ENCODE measurements around the gene FAH. TPM values are rescaled to one million over a fixed set of nuclear protein-coding genes. Genes with fewer than 3 reads are reported as not detected.
"Not testable (repeated sequence)": the region's sequence is repeated elsewhere in the genome, so short reads cannot be mapped to it uniquely, and the experiment has no call there.

Gene FAH
- total RNA-seq, 1 donor = 17.7 TPM

DNA sequence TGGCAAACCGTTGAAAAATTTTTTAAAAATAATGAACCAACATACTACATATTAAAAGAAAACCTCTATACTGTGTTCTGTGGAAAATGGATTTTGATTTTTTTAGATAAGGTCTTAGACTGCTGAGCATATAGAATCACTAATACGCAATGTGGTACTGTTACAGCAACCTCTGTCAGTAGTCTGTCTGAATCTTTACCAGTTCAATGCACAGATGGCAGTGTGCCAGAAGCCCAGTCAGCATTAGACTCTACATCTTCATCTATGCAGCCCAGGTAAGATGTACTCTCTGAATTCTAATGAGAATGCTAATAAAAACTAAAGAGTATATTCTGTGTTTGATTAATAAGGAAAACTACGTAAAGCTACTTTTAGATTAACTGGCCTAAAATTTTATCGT is 31.3 kb upstream of the FAH start:
- Histone ChIP-seq H3K79me2 (ENCODE audit: insufficient read depth, low read length) (peaks cover 40% of the 10 kb centered on the region), H4K20me1 (ENCODE audit: insufficient read depth, low read length) (no peaks in the 10 kb centered on the region), H3K9me3 (ENCODE audit: low read depth, low read length) (no peaks in the 10 kb centered on the region)

DNA sequence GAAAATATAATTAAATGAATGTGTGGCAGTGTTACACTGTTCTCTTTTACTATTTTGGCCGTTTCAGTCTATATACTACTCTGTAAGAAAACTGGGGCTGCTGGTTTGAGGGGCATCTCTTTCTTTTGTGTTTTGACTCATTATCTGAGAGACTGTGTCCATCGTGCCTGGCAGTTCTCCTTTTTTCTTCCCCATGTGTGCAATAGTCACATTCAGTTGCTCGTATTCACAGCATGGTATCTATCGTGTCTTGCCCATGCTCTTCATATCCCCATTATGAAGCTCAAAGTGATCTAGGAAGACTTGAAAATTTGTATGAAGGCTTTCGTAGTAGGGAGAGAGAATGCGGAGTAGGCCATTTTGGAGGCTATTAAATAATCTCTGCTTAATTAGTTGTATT is 29.8 kb upstream of the FAH start:
- Histone ChIP-seq H4K20me1 (ENCODE audit: insufficient read depth, low read length) (no peaks in the 10 kb centered on the region), H3K4me2 (ENCODE audit: insufficient read depth, low read length) (no peak overlapping the region), H3K9me3 (ENCODE audit: low read depth, low read length) (no peaks in the 10 kb centered on the region), H3K27ac (ENCODE audit: low read depth, low read length) (no peak overlapping the region), H2AFZ (ENCODE audit: low read length) (no peak overlapping the region), H3K4me3 (ENCODE audit: insufficient read depth, low read length) (no peak overlapping the region), H3K27me3 (ENCODE audit: insufficient read depth, low read length) (no peaks in the 10 kb centered on the region), H3K4me1 (ENCODE audit: insufficient read depth, low read length) (no peaks in the 10 kb centered on the region), H3K79me2 (ENCODE audit: insufficient read depth, low read length) (peaks cover 28% of the 10 kb centered on the region), H3K36me3 (ENCODE audit: insufficient read depth, low read length) (peaks cover 18% of the 10 kb centered on the region)
- DNase-seq (ENCODE audit: insufficient read length, low spot score, missing footprints) = no peak
- TF ChIP-seq, protein P1, sequence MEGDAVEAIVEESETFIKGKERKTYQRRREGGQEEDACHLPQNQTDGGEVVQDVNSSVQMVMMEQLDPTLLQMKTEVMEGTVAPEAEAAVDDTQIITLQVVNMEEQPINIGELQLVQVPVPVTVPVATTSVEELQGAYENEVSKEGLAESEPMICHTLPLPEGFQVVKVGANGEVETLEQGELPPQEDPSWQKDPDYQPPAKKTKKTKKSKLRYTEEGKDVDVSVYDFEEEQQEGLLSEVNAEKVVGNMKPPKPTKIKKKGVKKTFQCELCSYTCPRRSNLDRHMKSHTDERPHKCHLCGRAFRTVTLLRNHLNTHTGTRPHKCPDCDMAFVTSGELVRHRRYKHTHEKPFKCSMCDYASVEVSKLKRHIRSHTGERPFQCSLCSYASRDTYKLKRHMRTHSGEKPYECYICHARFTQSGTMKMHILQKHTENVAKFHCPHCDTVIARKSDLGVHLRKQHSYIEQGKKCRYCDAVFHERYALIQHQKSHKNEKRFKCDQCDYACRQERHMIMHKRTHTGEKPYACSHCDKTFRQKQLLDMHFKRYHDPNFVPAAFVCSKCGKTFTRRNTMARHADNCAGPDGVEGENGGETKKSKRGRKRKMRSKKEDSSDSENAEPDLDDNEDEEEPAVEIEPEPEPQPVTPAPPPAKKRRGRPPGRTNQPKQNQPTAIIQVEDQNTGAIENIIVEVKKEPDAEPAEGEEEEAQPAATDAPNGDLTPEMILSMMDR (IDR thresholded peaks at IDR 0.05; ENCODE audit: extremely low read depth, low read depth, low read length) = no peak

More for the DNA sequence above, 31.3 kb upstream of the FAH start:
- Histone ChIP-seq H3K27me3 (ENCODE audit: insufficient read depth, low read length) (no peaks in the 10 kb centered on the region), H3K36me3 (ENCODE audit: insufficient read depth, low read length) (peaks cover 18% of the 10 kb centered on the region), H3K4me1 (ENCODE audit: insufficient read depth, low read length) (no peaks in the 10 kb centered on the region), H3K4me2 (ENCODE audit: insufficient read depth, low read length) (no peak overlapping the region), H3K4me3 (ENCODE audit: insufficient read depth, low read length) (no peak overlapping the region), H2AFZ (ENCODE audit: low read length) (no peak overlapping the region), H3K27ac (ENCODE audit: low read depth, low read length) (no peak overlapping the region)
- TF ChIP-seq, protein P1 (IDR thresholded peaks at IDR 0.05; ENCODE audit: extremely low read depth, low read depth, low read length) = no peak
- DNase-seq (ENCODE audit: insufficient read length, low spot score, missing footprints) = no peak

DNA sequence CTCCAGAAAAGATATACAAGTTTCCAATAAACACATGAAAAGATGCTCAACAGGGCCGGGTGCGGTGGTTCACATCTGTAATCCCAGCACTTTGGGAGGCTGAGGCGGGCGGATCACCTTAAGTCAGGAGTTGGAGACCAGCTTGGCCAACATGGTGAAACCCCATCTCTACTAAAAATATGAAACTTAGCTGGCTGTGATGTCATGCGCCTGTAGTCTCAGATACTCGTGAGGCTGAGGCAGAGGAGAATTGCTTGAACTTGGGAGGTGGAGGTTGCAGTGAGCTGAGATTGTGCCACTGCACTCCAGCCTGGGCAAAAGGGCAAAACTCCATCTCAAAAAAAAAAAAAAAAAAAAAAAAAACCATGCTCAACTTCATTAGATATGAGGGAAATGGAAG is 25.5 kb upstream of the FAH start:
- DNase-seq (ENCODE audit: insufficient read length, low spot score, missing footprints); H3K27me3 ChIP-seq (ENCODE audit: insufficient read depth, low read length); H3K4me2 ChIP-seq (ENCODE audit: insufficient read depth, low read length); H3K4me1 ChIP-seq (ENCODE audit: insufficient read depth, low read length); H2AFZ ChIP-seq (ENCODE audit: low read length); H3K27ac ChIP-seq (ENCODE audit: low read depth, low read length); H3K79me2 ChIP-seq (ENCODE audit: insufficient read depth, low read length); H4K20me1 ChIP-seq (ENCODE audit: insufficient read depth, low read length); H3K4me3 ChIP-seq (ENCODE audit: insufficient read depth, low read length); H3K9me3 ChIP-seq (ENCODE audit: low read depth, low read length): not testable (repeated sequence)
- H3K36me3 ChIP-seq (ENCODE audit: insufficient read depth, low read length) = peaks cover 14% of the 10 kb centered on the region

DNA sequence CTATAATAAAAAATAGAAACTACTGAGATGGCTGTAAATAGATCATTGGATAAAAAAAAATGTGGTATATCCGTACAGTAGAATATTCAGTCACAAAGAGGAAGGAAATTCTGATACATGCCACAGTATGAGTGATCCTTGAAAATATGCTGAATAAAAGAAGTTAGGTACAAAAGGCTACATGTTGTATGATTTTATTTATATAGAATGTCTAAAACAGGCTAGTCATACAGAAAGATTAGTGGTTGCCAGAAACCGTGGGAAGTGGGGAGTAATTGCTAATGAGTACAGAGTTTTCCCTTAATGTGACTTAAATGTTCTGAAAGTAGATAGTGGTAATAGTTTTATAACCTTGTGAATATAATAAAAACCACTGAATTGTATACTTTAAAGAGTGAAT is 24.9 kb upstream of the FAH start:
- Histone ChIP-seq H2AFZ (ENCODE audit: low read length) (no peak overlapping the region), H3K79me2 (ENCODE audit: insufficient read depth, low read length) (peaks cover 2% of the 10 kb centered on the region), H3K36me3 (ENCODE audit: insufficient read depth, low read length) (peaks cover 9% of the 10 kb centered on the region), H4K20me1 (ENCODE audit: insufficient read depth, low read length) (no peaks in the 10 kb centered on the region), H3K27ac (ENCODE audit: low read depth, low read length) (no peak overlapping the region), H3K27me3 (ENCODE audit: insufficient read depth, low read length) (no peaks in the 10 kb centered on the region), H3K4me2 (ENCODE audit: insufficient read depth, low read length) (no peak overlapping the region), H3K4me1 (ENCODE audit: insufficient read depth, low read length) (no peaks in the 10 kb centered on the region), H3K4me3 (ENCODE audit: insufficient read depth, low read length) (no peak overlapping the region), H3K9me3 (ENCODE audit: low read depth, low read length) (no peaks in the 10 kb centered on the region)
- DNase-seq (ENCODE audit: insufficient read length, low spot score, missing footprints) = no peak
- TF ChIP-seq, protein P1 (IDR thresholded peaks at IDR 0.05; ENCODE audit: extremely low read depth, low read depth, low read length) = no peak

Data from osteoblast (primary cell).